A549 (cell line): Measurements from ENCODE around the gene ZBTB8B. TPM values are rescaled to one million over a fixed set of nuclear protein-coding genes. Genes with fewer than 3 reads are reported as not detected.
A peak's percentile ranks its signal among the peaks of the same experiment; 100 is the strongest.

ENCODE experiments used
- ATAC-seq, 2 experiments: fragments of 200-7000 bp in 1 of 2; fragments of >200 bp in 1 of 2; cut with Nextera tagmentation in 1 of 2; cut with Tn5 transposase in 1 of 2; 3 replicates each; pipeline versions ENCODE4 v1.8.0 to v1.9.1; 2018 to 2020; ENCODE audit warnings: mild to moderate bottlenecking in 1 of 2, moderate library complexity in 1 of 2
- CTCF ChIA-PET: fragments of 300-600 bp; sonication (Branson Sonifier 250); formaldehyde crosslinking; extraction: SDS; loops from one replicate; lab custom pipeline; 2021; ENCODE audit warnings: antibody characterized with exemption, inconsistent platforms; lab: Yijun Ruan, JAX
- POLR2A ChIA-PET: fragments of 350-600 bp; formaldehyde crosslinking; extraction: SDS; loops from one replicate; lab custom pipeline; 2021; ENCODE audit warnings: antibody characterized with exemption, inconsistent platforms; lab: Yijun Ruan, JAX
- DNase-seq, 2 experiments: peaks; one replicate each; pipeline versions ENCODE4 v3.0.0 to v3.0.0-alpha.2; 2011 to 2016; ENCODE audit warnings: low read depth in 1 of 2, low spot score in 1 of 2
- FAIRE-seq: peaks from 2 replicates; lab custom pipeline; 2011; peaks lifted over from hg19 to GRCh38; lab: Jason Lieb, UNC
- H3K27ac ChIP-seq, 2 experiments: fragments of >200 bp; sonication (Bioruptor Twin); formaldehyde crosslinking; 3 replicates each; pipeline ENCODE4 v1.5.1; 2016 to 2017
- H3K4me1 ChIP-seq: fragments of >200 bp; sonication (Bioruptor Twin); formaldehyde crosslinking; 3 replicates; pipeline ENCODE4 v1.6.1; 2016
- H3K4me2 ChIP-seq: fragments of >200 bp; sonication (Bioruptor Twin); formaldehyde crosslinking; 3 replicates; pipeline ENCODE4 v1.6.1; 2016
- H3K4me3 ChIP-seq: fragments of >200 bp; sonication (Bioruptor Twin); formaldehyde crosslinking; 3 replicates; pipeline ENCODE4 v1.5.1; 2016
- H3K9me3 ChIP-seq: fragments of >200 bp; sonication (Bioruptor Twin); formaldehyde crosslinking; 3 replicates; pipeline ENCODE4 v1.6.1; 2016
- BHLHE40 ChIP-seq: IDR thresholded peaks from 2 replicates; pipeline ENCODE4 v1.6.1; 2012; ENCODE audit warnings: low read depth, low read length, inconsistent platforms
- CBX8 ChIP-seq: fragments of 200-600 bp; sonication (generic); IDR thresholded peaks from 2 replicates; pipeline ENCODE4 v1.6.1; 2016
- CEBPB ChIP-seq, 2 experiments: fragments of >200 bp in 1 of 2; sonication (Bioruptor Twin) in 1 of 2; formaldehyde crosslinking in 1 of 2; IDR thresholded peaks; 2 replicates each; pipeline ENCODE4 v1.6.1; 2012 to 2016
- ELK1 ChIP-seq: fragments of 150-350 bp; IDR thresholded peaks from 2 replicates; pipeline ENCODE4 v1.6.1; 2014; ENCODE audit warnings: low read depth, mild to moderate bottlenecking, low read length
- EP300 ChIP-seq, 2 experiments: fragments of >200 bp; sonication (Bioruptor Twin); formaldehyde crosslinking; IDR thresholded peaks; 2 replicates in 1 of 2; 3 replicates in 1 of 2; pipeline ENCODE4 v1.6.1; 2016 to 2017
- GATA3 ChIP-seq: IDR thresholded peaks from 2 replicates; pipeline ENCODE4 v1.6.1; 2012; ENCODE audit warnings: borderline replicate concordance
- HDAC2 ChIP-seq: fragments of 200-600 bp; sonication (generic); IDR thresholded peaks from 2 replicates; pipeline ENCODE4 v1.6.1; 2016
- HOXA7 ChIP-seq: fragments of 250-450 bp; sonication (Bioruptor Pico); IDR thresholded peaks from 2 replicates; pipeline ENCODE4 v1.5.0; 2020; ENCODE audit warnings: mild to moderate bottlenecking, moderate library complexity
- JUNB ChIP-seq: fragments of >200 bp; sonication (Bioruptor Twin); formaldehyde crosslinking; IDR thresholded peaks from 2 replicates; pipeline ENCODE4 v1.6.1; 2016
- NPAS2 ChIP-seq: fragments of 250-450 bp; sonication (Bioruptor Pico); IDR thresholded peaks from 2 replicates; pipeline ENCODE4 v1.8.0; 2022; ENCODE audit warnings: mild to moderate bottlenecking, moderate library complexity, borderline replicate concordance
- PBX3 ChIP-seq: IDR thresholded peaks from 2 replicates; pipeline ENCODE4 v1.6.1; 2012
- PHF8 ChIP-seq: fragments of 200-600 bp; sonication (generic); IDR thresholded peaks from 2 replicates; pipeline ENCODE4 v1.6.1; 2016; ENCODE audit warnings: low read depth, mild to moderate bottlenecking, antibody characterized with exemption, moderate library complexity, borderline replicate concordance
- RARB ChIP-seq: fragments of 250-450 bp; sonication (Bioruptor Pico); IDR thresholded peaks from 2 replicates; pipeline ENCODE4 v1.8.0; 2021; ENCODE audit warnings: mild to moderate bottlenecking, moderate library complexity
- RCOR1 ChIP-seq: fragments of 150-350 bp; IDR thresholded peaks from 2 replicates; pipeline ENCODE4 v1.6.1; 2014; ENCODE audit warnings: antibody characterized with exemption, low read length, low read depth
- REST ChIP-seq: fragments of 200-600 bp; sonication (generic); IDR thresholded peaks from 2 replicates; pipeline ENCODE4 v1.6.1; 2016; ENCODE audit warnings: antibody characterized with exemption, mild to moderate bottlenecking, moderate library complexity
- SMC3 ChIP-seq: fragments of >200 bp; sonication (Bioruptor Twin); formaldehyde crosslinking; IDR thresholded peaks from 3 replicates; pipeline ENCODE4 v1.6.1; 2018; ENCODE audit warnings: inconsistent platforms
- ZFP36 ChIP-seq: fragments of 450-650 bp; IDR thresholded peaks from 2 replicates; pipeline ENCODE4 v1.6.1; 2014; ENCODE audit warnings: borderline replicate concordance; ENCODE audit not compliant: partially characterized antibody
- ZNF302 ChIP-seq: fragments of 250-450 bp; sonication (Bioruptor Pico); IDR thresholded peaks from 2 replicates; pipeline ENCODE4 v1.9.0; 2021; ENCODE audit warnings: inconsistent platforms, mild to moderate bottlenecking, moderate library complexity
- ZSCAN20 ChIP-seq: fragments of 250-450 bp; sonication (Bioruptor Pico); IDR thresholded peaks from 2 replicates; pipeline ENCODE4 v1.8.0; 2022; ENCODE audit warnings: mild to moderate bottlenecking, moderate library complexity
- WGBS: methylation state at CpG from one replicate; pipeline ENCODE4 v1.1.6; 2017; ENCODE audit errors: missing lambda C conversion rate; 5-methylcytosine and 5-hydroxymethylcytosine counted together
- polyA plus RNA-seq, 4 experiments: library from polyadenylated mRNA; depleted of rRNA in 3 of 4; stranded (reverse); fragments of >200 nt; fragmentation: RNase III in 1 of 4; extraction: RNeasy Plus Mini Kit Qiagen cat#74134 plus additional on column Dnase treatment in 1 of 4; gene quantifications; 2 replicates in 3 of 4; 3 replicates in 1 of 4; pipeline ENCODE4 v1.2.3, GENCODE V29; 2011 to 2017
- TF ChIP-seq, protein P1 (sequence below): fragments of 450-650 bp; IDR thresholded peaks from 2 replicates; pipeline ENCODE4 v1.6.1; 2014; ENCODE audit warnings: antibody characterized with exemption
- TF ChIP-seq, protein P2 (sequence below): fragments of >200 bp; sonication (Bioruptor Twin); formaldehyde crosslinking; IDR thresholded peaks from 3 replicates; pipeline ENCODE4 v1.5.1; 2016
- TF ChIP-seq, protein P3 (sequence below): fragments of 250-450 bp; sonication (Bioruptor Pico); IDR thresholded peaks from 2 replicates; pipeline ENCODE4 v1.5.0; 2020; ENCODE audit warnings: low read depth, mild to moderate bottlenecking, moderate library complexity
- TF ChIP-seq, protein P4 (sequence below): IDR thresholded peaks from 2 replicates; pipeline ENCODE4 v1.6.1; 2012

Gene ZBTB8B
- polyA plus RNA-seq, 2 of the 4 experiments (the other 2 are of a cell fraction) = 0.01 to 0.03 TPM

GRCh38 chr1:32470431-32470830, 5.6 kb downstream of the ZBTB8B start:
- 57% methylated on average over 10 of the region's 11 CpGs for WGBS
- TF ChIP-seq JUNB (no peak), PHF8 (no peak), SMC3 (no peak), HOXA7 (CRISPR knock-in tag) (no peak), RCOR1 (no peak), GATA3 (no peak), ZSCAN20 (CRISPR knock-in tag) (no peak), ZNF302 (CRISPR knock-in tag) (no peak), NPAS2 (CRISPR knock-in tag) (no peak), RARB (no peak), ELK1 (no peak), ZFP36 (no peak), EP300 (IDR thresholded peaks at IDR 0.05) (no peak)
- TF ChIP-seq, protein P1, sequence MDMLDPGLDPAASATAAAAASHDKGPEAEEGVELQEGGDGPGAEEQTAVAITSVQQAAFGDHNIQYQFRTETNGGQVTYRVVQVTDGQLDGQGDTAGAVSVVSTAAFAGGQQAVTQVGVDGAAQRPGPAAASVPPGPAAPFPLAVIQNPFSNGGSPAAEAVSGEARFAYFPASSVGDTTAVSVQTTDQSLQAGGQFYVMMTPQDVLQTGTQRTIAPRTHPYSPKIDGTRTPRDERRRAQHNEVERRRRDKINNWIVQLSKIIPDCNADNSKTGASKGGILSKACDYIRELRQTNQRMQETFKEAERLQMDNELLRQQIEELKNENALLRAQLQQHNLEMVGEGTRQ = no peak
- TF ChIP-seq, protein P2, sequence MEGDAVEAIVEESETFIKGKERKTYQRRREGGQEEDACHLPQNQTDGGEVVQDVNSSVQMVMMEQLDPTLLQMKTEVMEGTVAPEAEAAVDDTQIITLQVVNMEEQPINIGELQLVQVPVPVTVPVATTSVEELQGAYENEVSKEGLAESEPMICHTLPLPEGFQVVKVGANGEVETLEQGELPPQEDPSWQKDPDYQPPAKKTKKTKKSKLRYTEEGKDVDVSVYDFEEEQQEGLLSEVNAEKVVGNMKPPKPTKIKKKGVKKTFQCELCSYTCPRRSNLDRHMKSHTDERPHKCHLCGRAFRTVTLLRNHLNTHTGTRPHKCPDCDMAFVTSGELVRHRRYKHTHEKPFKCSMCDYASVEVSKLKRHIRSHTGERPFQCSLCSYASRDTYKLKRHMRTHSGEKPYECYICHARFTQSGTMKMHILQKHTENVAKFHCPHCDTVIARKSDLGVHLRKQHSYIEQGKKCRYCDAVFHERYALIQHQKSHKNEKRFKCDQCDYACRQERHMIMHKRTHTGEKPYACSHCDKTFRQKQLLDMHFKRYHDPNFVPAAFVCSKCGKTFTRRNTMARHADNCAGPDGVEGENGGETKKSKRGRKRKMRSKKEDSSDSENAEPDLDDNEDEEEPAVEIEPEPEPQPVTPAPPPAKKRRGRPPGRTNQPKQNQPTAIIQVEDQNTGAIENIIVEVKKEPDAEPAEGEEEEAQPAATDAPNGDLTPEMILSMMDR = no peak
- TF ChIP-seq, protein P3, sequence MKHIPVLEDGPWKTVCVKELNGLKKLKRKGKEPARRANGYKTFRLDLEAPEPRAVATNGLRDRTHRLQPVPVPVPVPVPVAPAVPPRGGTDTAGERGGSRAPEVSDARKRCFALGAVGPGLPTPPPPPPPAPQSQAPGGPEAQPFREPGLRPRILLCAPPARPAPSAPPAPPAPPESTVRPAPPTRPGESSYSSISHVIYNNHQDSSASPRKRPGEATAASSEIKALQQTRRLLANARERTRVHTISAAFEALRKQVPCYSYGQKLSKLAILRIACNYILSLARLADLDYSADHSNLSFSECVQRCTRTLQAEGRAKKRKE (CRISPR knock-in tag) = no peak
- TF ChIP-seq, protein P4, sequence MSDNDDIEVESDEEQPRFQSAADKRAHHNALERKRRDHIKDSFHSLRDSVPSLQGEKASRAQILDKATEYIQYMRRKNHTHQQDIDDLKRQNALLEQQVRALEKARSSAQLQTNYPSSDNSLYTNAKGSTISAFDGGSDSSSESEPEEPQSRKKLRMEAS = no peak
- TF ChIP-seq, all 56 proteins: peak for 0
- POLR2A ChIA-PET = interaction anchor here (0.6 to 0.7 kb wide), 2 partner anchors 181 to 277 kb away, joined by 3 to 5 read pairs; partner anchors contain the start of gene RBBP4
- no peaks in the 10 kb centered on the region for H3K9me3 ChIP-seq
- H3K4me2 ChIP-seq = no peak overlapping the region
- ATAC-seq (no peak), FAIRE-seq (no peak), DNase-seq (no peak)
- CTCF ChIA-PET = interaction anchor here (0.9 kb wide), 1 partner anchor 10 kb away, joined by 3 read pairs; no protein-coding TSS in a partner anchor
- no peak overlapping the region for H3K4me3 ChIP-seq
- 0 out of 3 replicates have a peak, but pooled peaks cover 2% of the 10 kb centered on the region for H3K4me1 ChIP-seq
- H3K27ac ChIP-seq = no peak overlapping the region

DNA sequence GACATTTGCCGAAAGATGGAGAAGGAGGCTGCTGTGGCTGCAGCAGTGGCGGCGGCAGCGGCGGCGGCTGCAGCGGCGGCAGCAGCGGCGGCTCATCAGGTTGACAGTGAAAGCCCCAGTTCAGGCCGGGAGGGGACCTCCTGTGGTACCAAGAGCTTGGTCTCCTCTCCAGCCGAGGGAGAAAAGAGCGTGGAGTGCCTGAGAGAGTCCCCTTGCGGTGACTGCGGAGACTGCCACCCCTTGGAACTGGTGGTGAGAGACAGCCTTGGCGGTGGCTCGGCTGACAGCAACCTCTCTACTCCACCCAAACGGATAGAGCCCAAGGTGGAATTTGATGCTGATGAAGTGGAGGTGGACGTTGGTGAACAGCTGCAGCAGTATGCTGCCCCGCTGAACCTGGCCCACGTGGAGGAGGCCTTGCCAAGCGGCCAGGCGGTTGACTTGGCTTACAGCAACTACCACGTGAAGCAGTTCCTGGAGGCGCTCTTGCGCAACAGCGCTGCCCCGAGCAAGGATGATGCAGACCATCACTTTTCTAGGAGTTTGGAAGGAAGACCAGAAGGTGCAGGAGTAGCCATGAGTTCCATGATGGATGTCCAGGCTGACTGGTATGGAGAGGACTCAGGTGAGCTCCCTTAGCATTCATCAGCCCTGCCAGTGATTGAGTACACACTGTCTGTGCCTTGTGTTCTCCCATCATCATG, 6.3 kb downstream of the ZBTB8B start:
- Histone ChIP-seq H3K4me1 (no peaks in the 10 kb centered on the region), H3K27ac (no peak overlapping the region), H3K4me3 (no peak overlapping the region), H3K9me3 (no peaks in the 10 kb centered on the region), H3K4me2 (no peak overlapping the region)
- 76% methylated on average over 7 of the region's 28 CpGs for WGBS
- FAIRE-seq (no peak), ATAC-seq (peak in 1 of 2 experiments; percentile 36; a peak in 2 of 6 replicates), DNase-seq (no peak)
- CTCF ChIA-PET = no interaction called here
- TF ChIP-seq ZSCAN20 (CRISPR knock-in tag) (no peak), REST (no peak), HDAC2 (no peak), CBX8 (no peak), BHLHE40 (no peak), CEBPB (IDR thresholded peaks at IDR 0.05) (peak in 1 of 2 experiments; percentile 85; a peak in 2 of 4 replicates), PBX3 (no peak)
- POLR2A ChIA-PET = interaction anchor here (0.6 kb wide), 1 partner anchor 180 kb away, joined by 3 read pairs; the partner anchor contains the start of gene RBBP4
